ENCODE results near the gene ROBO1.

- TF ChIP-seq CTCF (IDR thresholded peaks at IDR 0.05; ENCODE audit: insufficient read depth, low read depth, low read length) (no peak), EZH2 (IDR thresholded peaks at IDR 0.05; ENCODE audit: insufficient read depth, low read length) (no peak)
These were observed 400.0 kb downstream of the ROBO1 start for GRCh38 chr3:79367803-79368202.
